Smooth muscle cell (in vitro differentiated cells): Measurements from ENCODE around the gene MAGI3. TPM values are rescaled to one million over a fixed set of nuclear protein-coding genes. Genes with fewer than 3 reads are reported as not detected.
"Not testable (repeated sequence)": the region's sequence is repeated elsewhere in the genome, so short reads cannot be mapped to it uniquely, and the experiment has no call there.

Source experiments
- DNase-seq: peaks from one replicate; lab custom pipeline; 2025; ENCODE audit not compliant: unreplicated experiment; lab: John Stamatoyannopoulos, UW
- H2AFZ ChIP-seq: fragments of 200-600 bp; sonication (generic); 2 replicates; pipeline ENCODE4 v1.6.0; 2016; ENCODE audit warnings: antibody characterized with exemption, low read depth, mild to moderate bottlenecking
- H3F3A ChIP-seq: fragments of 200-600 bp; sonication (generic); 2 replicates; pipeline ENCODE4 v1.6.0; 2017; ENCODE audit warnings: antibody characterized with exemption, low read depth
- H3K27ac ChIP-seq: fragments of 200-600 bp; sonication (generic); 2 replicates; pipeline ENCODE4 v1.5.1; 2016; ENCODE audit warnings: low read depth, mild to moderate bottlenecking
- H3K27me3 ChIP-seq: fragments of 200-600 bp; sonication (generic); 2 replicates; pipeline ENCODE4 v1.6.1; 2016; ENCODE audit warnings: low read depth, mild to moderate bottlenecking
- H3K36me3 ChIP-seq: fragments of 200-600 bp; sonication (generic); 2 replicates; pipeline ENCODE4 v1.5.1; 2016; ENCODE audit warnings: low read depth
- H3K4me1 ChIP-seq: fragments of 200-600 bp; sonication (generic); 2 replicates; pipeline ENCODE4 v1.5.1; 2016; ENCODE audit warnings: low read depth
- H3K4me2 ChIP-seq: fragments of 200-600 bp; sonication (generic); 2 replicates; pipeline ENCODE4 v1.6.0; 2016; ENCODE audit warnings: mild to moderate bottlenecking
- H3K4me3 ChIP-seq: fragments of 200-600 bp; sonication (generic); 2 replicates; pipeline ENCODE4 v1.5.1; 2016; ENCODE audit warnings: mild to moderate bottlenecking
- H3K79me2 ChIP-seq: fragments of 200-600 bp; sonication (generic); 2 replicates; pipeline ENCODE4 v1.6.0; 2016; ENCODE audit warnings: low read depth, mild to moderate bottlenecking
- H3K9ac ChIP-seq: fragments of 200-600 bp; sonication (generic); 2 replicates; pipeline ENCODE4 v1.6.0; 2016; ENCODE audit warnings: low read depth
- H3K9me3 ChIP-seq: fragments of 200-600 bp; sonication (generic); replicated peaks from 2 replicates; pipeline ENCODE4 v1.5.1; 2016; ENCODE audit warnings: low read depth
- H4K20me1 ChIP-seq: fragments of 200-600 bp; sonication (generic); 2 replicates; pipeline ENCODE4 v1.6.0; 2016; ENCODE audit warnings: low read depth
- WGBS: methylation state at CpG from one replicate; pipeline ENCODE4 v1.1.7; 2016; ENCODE audit warnings: low lambda C conversion rate; 5-methylcytosine and 5-hydroxymethylcytosine counted together
- polyA plus RNA-seq: library from polyadenylated mRNA; unstranded; fragments of >200 nt; fragmentation: Nextera tagmentation; extraction: Ambion mirVana; gene quantifications from 2 replicates; pipeline ENCODE4 v1.2.1, GENCODE V29; 2016
- total RNA-seq: library from RNA; depleted of rRNA; stranded (reverse); fragments of >200 nt; gene quantifications from 2 replicates; pipeline ENCODE4 v1.2.3, GENCODE V29; 2014
- TF ChIP-seq, protein P1 (sequence below): fragments of 200-600 bp; sonication (generic); IDR thresholded peaks from 2 replicates; pipeline ENCODE4 v1.5.1; 2017; ENCODE audit warnings: borderline replicate concordance, mild to moderate bottlenecking, antibody characterized with exemption; ENCODE audit not compliant: insufficient read depth, poor library complexity, severe bottlenecking

The MAGI3 gene
- total and polyA plus RNA-seq, 2 experiments from 2014 or later = 10.9 to 19.1 TPM

DNA sequence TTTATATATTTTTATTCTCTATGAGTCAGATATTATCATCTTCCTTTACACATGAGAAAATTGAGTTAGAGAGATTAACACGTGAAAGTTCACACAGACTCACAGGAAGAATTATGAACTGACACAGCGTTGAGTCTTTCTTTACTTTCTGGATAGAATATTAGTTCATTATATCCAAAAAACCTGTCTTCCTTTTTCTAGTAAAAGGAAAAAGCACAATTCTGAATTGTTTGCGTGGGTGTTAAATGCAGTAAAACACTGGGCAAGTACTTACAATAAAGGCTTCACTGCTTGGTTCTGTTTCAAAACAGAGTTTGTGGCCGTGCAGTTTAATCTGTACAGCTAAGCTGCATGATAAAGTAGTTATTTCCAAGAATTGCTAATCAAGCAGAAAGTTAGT, 10.8 kb downstream of the MAGI3 start:
- WGBS = 54% methylated on average over 4 of the region's 4 CpGs
- H3K4me2 ChIP-seq = peak overlapping the region; percentile 64

DNA sequence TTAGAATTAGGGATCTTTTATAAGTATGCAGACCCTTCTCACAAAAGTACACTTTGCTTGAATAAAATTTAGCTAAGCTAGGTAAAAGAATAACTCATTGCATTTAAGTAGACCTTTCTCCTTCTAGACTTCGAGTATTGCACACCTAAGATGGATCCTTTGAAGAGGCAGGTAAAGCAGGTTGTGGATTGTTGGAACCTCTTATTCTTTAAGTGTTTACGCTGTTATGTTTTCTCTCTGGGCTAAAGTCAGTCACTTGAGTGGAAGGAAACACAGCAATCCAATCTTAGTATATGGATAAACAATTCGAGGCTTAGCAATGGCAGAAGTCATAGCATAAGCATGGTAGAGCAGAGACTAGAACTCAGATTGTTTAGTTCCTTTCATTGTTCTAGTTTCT, 11.4 kb downstream of the MAGI3 start:
- Histone ChIP-seq H2AFZ (no peak overlapping the region), H3K9ac (no peak overlapping the region), H3K4me1 (peaks cover 20% of the 10 kb centered on the region), H3K27me3 (no peaks in the 10 kb centered on the region), H3K4me3 (no peak overlapping the region), H3K4me2 (peak overlapping the region; percentile 64), H4K20me1 (peaks cover 65% of the 10 kb centered on the region), H3K79me2 (peaks cover 87% of the 10 kb centered on the region), H3K27ac (peak overlapping the region; percentile 9), H3K36me3 (no peaks in the 10 kb centered on the region), H3K9me3 (no peaks in the 10 kb centered on the region), H3F3A (no peaks in the 10 kb centered on the region)
- WGBS = 84% methylated on average over 3 of the region's 3 CpGs
- TF ChIP-seq, protein P1, sequence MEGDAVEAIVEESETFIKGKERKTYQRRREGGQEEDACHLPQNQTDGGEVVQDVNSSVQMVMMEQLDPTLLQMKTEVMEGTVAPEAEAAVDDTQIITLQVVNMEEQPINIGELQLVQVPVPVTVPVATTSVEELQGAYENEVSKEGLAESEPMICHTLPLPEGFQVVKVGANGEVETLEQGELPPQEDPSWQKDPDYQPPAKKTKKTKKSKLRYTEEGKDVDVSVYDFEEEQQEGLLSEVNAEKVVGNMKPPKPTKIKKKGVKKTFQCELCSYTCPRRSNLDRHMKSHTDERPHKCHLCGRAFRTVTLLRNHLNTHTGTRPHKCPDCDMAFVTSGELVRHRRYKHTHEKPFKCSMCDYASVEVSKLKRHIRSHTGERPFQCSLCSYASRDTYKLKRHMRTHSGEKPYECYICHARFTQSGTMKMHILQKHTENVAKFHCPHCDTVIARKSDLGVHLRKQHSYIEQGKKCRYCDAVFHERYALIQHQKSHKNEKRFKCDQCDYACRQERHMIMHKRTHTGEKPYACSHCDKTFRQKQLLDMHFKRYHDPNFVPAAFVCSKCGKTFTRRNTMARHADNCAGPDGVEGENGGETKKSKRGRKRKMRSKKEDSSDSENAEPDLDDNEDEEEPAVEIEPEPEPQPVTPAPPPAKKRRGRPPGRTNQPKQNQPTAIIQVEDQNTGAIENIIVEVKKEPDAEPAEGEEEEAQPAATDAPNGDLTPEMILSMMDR = no peak
- DNase-seq = no peak

More for the DNA sequence above, 10.8 kb downstream of the MAGI3 start:
- peaks cover 68% of the 10 kb centered on the region for H4K20me1 ChIP-seq
- no peak for DNase-seq
- peaks cover 20% of the 10 kb centered on the region for H3K4me1 ChIP-seq
- H2AFZ ChIP-seq = no peak overlapping the region
- no peak overlapping the region for H3K4me3 ChIP-seq
- TF ChIP-seq, protein P1 = no peak
- H3K27ac ChIP-seq = peak overlapping the region; percentile 9
- H3K79me2 ChIP-seq = peaks cover 85% of the 10 kb centered on the region
- no peak overlapping the region for H3K9ac ChIP-seq
- H3K9me3 ChIP-seq = no peaks in the 10 kb centered on the region
- H3K27me3 ChIP-seq = no peaks in the 10 kb centered on the region
- H3K36me3 ChIP-seq = no peaks in the 10 kb centered on the region
- H3F3A ChIP-seq = no peaks in the 10 kb centered on the region

GRCh38 chr1:113403065-113403464, 12.8 kb downstream of the MAGI3 start:
- Histone ChIP-seq H3K4me1 (peaks cover 12% of the 10 kb centered on the region), H4K20me1 (peaks cover 55% of the 10 kb centered on the region), H3K9me3 (no peaks in the 10 kb centered on the region), H3K79me2 (peaks cover 86% of the 10 kb centered on the region), H3F3A (no peaks in the 10 kb centered on the region), H3K9ac (no peak overlapping the region), H3K36me3 (no peaks in the 10 kb centered on the region), H3K4me3 (no peak overlapping the region), H2AFZ (no peak overlapping the region), H3K4me2 (no peak overlapping the region), H3K27ac (no peak overlapping the region), H3K27me3 (no peaks in the 10 kb centered on the region)
- TF ChIP-seq, protein P1 = no peak
- 83% methylated on average over 1 of the region's 1 CpG for WGBS
- no peak for DNase-seq

DNA sequence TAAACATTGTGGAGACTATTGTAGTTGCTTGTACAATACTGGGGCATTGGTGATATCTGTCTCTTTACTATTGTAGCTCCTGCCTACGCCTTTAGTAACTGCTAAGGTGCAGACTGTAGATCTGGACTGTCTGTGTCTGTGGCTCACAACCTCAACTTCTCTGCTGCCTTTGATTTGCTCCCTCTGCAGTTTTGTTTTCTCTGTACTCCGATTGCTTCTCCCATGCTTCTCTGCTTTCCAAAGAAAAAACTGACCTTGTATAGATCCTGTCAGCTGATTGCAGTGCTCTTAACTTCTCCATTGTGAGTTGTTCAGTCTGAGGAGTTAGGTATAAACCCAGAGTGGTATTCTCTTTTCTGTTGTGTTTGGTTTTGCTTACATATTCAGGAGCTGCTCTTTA, 15.3 kb downstream of the MAGI3 start:
- TF ChIP-seq, protein P1 = no peak
- H4K20me1 ChIP-seq = peaks cover 42% of the 10 kb centered on the region
- H3K4me1 ChIP-seq = peaks cover 12% of the 10 kb centered on the region
- H3K36me3 ChIP-seq = no peaks in the 10 kb centered on the region
- no peak overlapping the region for H2AFZ ChIP-seq
- DNase-seq = no peak
- no peaks in the 10 kb centered on the region for H3F3A ChIP-seq
- H3K27ac ChIP-seq = no peak overlapping the region
- no peaks in the 10 kb centered on the region for H3K27me3 ChIP-seq
- no peaks in the 10 kb centered on the region for H3K9me3 ChIP-seq
- H3K4me2 ChIP-seq = no peak overlapping the region
- no peak overlapping the region for H3K9ac ChIP-seq
- no peak overlapping the region for H3K4me3 ChIP-seq
- 77% methylated on average over 2 of the region's 2 CpGs for WGBS
- peaks cover 86% of the 10 kb centered on the region for H3K79me2 ChIP-seq

- 95% methylated on average over 4 of the region's 4 CpGs for WGBS
- H3K36me3 ChIP-seq, H2AFZ ChIP-seq, H3F3A ChIP-seq, H3K27ac ChIP-seq, DNase-seq, H3K4me3 ChIP-seq, H3K9ac ChIP-seq, H3K27me3 ChIP-seq, H3K9me3 ChIP-seq, H3K4me2 ChIP-seq: not testable (repeated sequence)
- Histone ChIP-seq H3K79me2 (peaks cover 84% of the 10 kb centered on the region), H4K20me1 (peaks cover 37% of the 10 kb centered on the region), H3K4me1 (peaks cover 12% of the 10 kb centered on the region)
These were observed 15.8 kb downstream of the MAGI3 start for GRCh38 chr1:113406149-113406548.
